ENCODE data around the gene FGF22. TPM values are rescaled to one million over a fixed set of nuclear protein-coding genes. Genes with fewer than 3 reads are reported as not detected.
"Not testable (repeated sequence)": the region's sequence is repeated elsewhere in the genome, so short reads cannot be mapped to it uniquely, and the experiment has no call there.

FGF22 gene
- total RNA-seq, 2 experiments from 2014 or later, result not detected

- Mint-ChIP-seq H3K4me1 (no peaks in the 10 kb centered on the region), H3K4me3 (no peak overlapping the region), H3K27me3 (no peaks in the 10 kb centered on the region), H3K27ac (no peak overlapping the region), H3K36me3 (no peaks in the 10 kb centered on the region), H3K9me3 (ENCODE audit: low read depth) (no peaks in the 10 kb centered on the region)
- CTCF ChIA-PET, result no interaction called here
- ATAC-seq, result no peak
- DNase-seq, result no peak
These were observed 37.9 kb upstream of the FGF22 start for GRCh38 chr19:601790-602189.

- Mint-ChIP-seq H3K9me3 (ENCODE audit: low read depth) (no peaks in the 10 kb centered on the region), H3K27me3 (no peaks in the 10 kb centered on the region), H3K4me3 (no peak overlapping the region), H3K36me3 (no peaks in the 10 kb centered on the region), H3K4me1 (no peaks in the 10 kb centered on the region), H3K27ac (no peak overlapping the region)
- no peak for DNase-seq
- CTCF ChIA-PET, result no interaction called here
- ATAC-seq, result no peak
These were observed 37.0 kb upstream of the FGF22 start for GRCh38 chr19:602391-603301.

GRCh38 chr19:603302-603639 is 36.4 kb upstream of the FGF22 start:
- H3K36me3 Mint-ChIP-seq; H3K9me3 Mint-ChIP-seq (ENCODE audit: low read depth); ATAC-seq; H3K27me3 Mint-ChIP-seq; DNase-seq; H3K4me3 Mint-ChIP-seq; H3K27ac Mint-ChIP-seq; CTCF ChIA-PET; H3K4me1 Mint-ChIP-seq: not testable (repeated sequence)

DNA sequence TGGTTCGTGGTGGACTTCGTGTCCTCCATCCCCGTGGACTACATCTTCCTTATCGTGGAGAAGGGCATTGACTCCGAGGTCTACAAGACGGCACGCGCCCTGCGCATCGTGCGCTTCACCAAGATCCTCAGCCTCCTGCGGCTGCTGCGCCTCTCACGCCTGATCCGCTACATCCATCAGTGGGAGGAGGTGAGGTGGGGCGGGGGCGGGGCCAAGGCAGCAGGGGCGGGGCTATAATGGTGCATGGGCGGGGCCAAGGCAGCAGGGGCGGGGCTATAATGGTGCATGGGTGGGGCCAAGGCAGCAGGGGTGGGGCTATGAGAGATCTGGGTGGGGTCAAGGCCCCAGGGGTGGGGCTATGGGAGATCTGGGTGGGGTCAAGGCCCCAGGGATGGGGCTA is 35.9 kb upstream of the FGF22 start:
- ATAC-seq, result peak; percentile 21
- H3K27ac Mint-ChIP-seq; H3K9me3 Mint-ChIP-seq (ENCODE audit: low read depth); DNase-seq; H3K4me3 Mint-ChIP-seq; H3K4me1 Mint-ChIP-seq; H3K27me3 Mint-ChIP-seq; CTCF ChIA-PET; H3K36me3 Mint-ChIP-seq: not testable (repeated sequence)

DNA sequence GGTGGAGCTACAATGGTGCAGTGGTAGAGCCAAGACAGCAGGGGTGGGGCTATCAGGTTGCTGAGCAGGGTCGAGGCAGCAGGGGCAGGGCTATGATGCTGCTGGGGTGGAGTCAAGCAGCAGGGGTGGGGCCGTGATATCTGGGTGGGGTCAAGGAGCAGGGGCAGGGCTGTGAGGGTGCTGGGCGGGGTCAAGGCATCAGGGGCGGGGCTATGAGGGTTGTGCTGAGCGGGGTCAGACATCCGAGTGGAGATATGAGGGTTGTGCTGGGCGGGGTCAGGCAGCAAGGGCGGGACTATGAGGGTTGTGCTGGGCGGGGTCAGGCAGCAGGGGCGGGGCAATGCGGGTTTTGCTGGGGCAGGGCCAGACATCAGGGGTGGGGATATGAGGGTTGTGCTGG is 35.3 kb upstream of the FGF22 start:
- CTCF ChIA-PET, result interaction anchor here (1.0 kb wide), 1 partner anchor 93 kb away, joined by 3 read pairs; no protein-coding TSS in a partner anchor
- no peaks in the 10 kb centered on the region for H3K9me3 Mint-ChIP-seq (ENCODE audit: low read depth)
- DNase-seq (peak; percentile 77), ATAC-seq (peak; percentile 80)
- no peaks in the 10 kb centered on the region for H3K27me3 Mint-ChIP-seq
- H3K36me3 Mint-ChIP-seq, result no peaks in the 10 kb centered on the region
- H3K27ac Mint-ChIP-seq, result peak overlapping the region; percentile 36
- H3K4me3 Mint-ChIP-seq, result no peak overlapping the region
- H3K4me1 Mint-ChIP-seq, result no peaks in the 10 kb centered on the region

DNA sequence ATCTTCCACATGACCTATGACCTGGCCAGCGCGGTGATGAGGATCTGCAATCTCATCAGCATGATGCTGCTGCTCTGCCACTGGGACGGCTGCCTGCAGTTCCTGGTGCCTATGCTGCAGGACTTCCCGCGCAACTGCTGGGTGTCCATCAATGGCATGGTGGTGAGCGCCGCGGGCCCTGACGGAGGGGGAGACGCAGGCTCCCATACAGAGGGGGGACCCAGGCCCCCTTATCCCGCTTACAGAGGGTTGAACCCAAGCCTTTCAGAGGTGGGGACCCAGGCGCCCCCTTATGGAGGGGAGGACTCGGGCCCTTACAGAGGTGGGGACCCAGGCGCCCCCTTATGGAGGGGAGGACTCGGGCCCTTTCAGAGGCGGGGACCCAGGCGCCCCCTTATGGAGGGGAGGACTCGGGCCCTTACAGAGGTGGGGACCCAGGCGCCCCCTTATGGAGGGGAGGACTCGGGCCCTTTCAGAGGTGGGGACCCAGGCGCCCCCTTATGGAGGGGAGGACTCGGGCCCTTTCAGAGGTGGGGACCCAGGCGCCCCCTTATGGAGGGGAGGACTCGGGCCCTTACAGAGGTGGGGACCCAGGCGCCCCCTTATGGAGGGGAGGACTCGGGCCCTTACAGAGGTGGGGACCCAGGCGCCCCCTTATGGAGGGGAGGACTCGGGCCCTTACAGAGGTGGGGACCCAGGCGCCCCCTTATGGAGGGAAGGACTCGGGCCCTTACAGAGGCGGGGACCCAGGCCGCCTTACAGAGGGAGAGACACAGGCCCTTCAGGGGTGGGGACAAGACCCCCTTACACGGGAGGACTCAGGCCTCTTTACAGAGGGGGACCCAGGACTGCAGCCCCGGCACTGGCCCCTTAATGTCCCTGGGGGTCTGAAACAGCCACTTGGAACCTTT is 34.4 kb upstream of the FGF22 start:
- DNase-seq (peak; percentile 73), ATAC-seq (peak; percentile 47)
- H3K27ac Mint-ChIP-seq, result peak overlapping the region; percentile 75
- not testable (repeated sequence) for H3K9me3 Mint-ChIP-seq (ENCODE audit: low read depth); H3K4me1 Mint-ChIP-seq; H3K36me3 Mint-ChIP-seq; H3K27me3 Mint-ChIP-seq
- H3K4me3 Mint-ChIP-seq, result peak overlapping the region; percentile 62
- CTCF ChIA-PET, result interaction anchor here (1.0 to 1.9 kb wide), 3 partner anchors 76 to 94 kb away, joined by 3 to 5 read pairs (median 4); no protein-coding TSS in a partner anchor

DNA sequence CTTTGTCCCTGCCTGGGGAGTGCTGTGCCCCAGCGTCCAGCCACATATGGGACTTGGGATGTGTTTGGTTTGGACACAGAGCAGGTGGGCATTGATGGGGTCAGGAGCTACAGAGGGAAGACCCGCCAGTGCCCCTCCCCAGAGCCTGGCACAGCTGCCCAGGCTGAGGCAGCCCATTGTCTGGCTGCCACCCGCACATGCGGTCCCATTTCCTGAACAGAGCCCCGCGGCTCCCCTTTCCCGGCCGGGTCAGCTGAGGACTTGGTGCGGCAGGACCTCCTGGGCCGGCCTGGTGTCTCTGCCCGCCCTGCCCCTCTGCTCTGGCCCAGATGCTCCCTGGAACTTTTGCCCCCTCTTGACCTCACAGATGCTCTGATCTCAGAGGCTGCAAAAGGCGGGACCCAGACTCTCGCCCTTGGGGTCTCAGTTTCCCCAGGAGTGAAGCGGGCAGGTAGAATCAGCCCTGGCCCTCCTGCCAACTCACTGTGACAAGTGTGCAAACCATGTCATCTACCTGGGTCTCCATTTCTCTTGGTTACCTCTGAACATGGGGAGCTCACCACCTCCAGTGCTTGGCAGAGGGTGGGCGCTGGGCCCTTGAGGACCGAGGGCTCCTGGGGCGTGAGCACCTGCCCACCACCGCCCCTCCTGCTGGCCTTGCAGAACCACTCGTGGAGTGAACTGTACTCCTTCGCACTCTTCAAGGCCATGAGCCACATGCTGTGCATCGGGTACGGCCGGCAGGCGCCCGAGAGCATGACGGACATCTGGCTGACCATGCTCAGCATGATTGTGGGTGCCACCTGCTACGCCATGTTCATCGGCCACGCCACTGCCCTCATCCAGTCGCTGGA is 32.2 kb upstream of the FGF22 start:
- no peaks in the 10 kb centered on the region for H3K27me3 Mint-ChIP-seq
- ATAC-seq, result no peak
- no peak for DNase-seq
- CTCF ChIA-PET, result interaction anchor here (1.9 kb wide), 1 partner anchor 97 kb away, joined by 5 read pairs; no protein-coding TSS in a partner anchor
- no peak overlapping the region for H3K4me3 Mint-ChIP-seq
- H3K36me3 Mint-ChIP-seq, result peaks cover 1% of the 10 kb centered on the region
- H3K9me3 Mint-ChIP-seq (ENCODE audit: low read depth), result no peaks in the 10 kb centered on the region
- H3K4me1 Mint-ChIP-seq, result peaks cover 16% of the 10 kb centered on the region
- H3K27ac Mint-ChIP-seq, result no peak overlapping the region

DNA sequence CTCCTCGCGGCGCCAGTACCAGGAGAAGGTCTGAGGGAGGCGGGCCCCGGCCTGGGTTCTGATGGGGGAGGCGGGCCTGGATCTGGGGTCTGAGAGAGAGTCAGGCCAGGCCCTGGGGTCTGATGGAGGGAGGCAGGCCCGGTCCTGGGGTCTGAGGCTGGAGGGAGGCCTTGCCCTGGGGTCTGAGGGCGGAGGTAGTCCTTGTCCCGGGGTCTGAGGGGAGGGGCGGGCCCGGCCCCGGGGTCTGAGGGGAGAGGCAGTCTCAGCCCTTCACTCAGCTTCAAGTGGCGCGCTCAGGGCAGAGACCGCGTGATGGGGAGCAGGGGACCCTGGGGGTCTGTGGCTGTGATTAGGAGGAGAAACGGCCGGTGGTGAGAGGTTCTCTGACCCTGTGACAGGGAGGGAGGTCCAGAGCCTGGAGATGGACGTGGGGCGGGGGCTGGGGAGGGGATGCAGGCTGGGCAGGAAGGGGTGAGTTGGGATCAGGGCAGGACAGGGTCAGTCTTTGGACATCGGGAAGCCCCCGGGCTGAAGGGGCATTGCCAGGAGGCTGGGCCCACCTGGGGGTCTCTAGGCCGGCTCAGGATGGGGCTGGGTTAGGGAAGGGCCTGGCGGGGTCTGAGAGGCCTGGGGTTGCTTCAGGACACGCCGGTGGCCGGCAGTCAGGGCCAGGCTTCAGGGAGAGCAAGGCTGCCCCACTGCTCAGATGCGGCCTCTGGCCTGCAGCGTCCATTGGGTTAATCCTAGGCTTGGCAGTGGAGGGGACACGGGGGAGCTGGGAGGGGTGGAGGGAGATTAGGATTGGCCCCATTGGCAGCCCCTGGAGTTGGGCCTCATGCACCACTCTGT is 31.3 kb upstream of the FGF22 start:
- H3K27ac Mint-ChIP-seq, result peak overlapping the region; percentile 75
- CTCF ChIA-PET, result no interaction called here

GRCh38 chr19:609004-609346 is 30.7 kb upstream of the FGF22 start:
- DNase-seq (no peak), ATAC-seq (no peak)
- no peaks in the 10 kb centered on the region for H3K9me3 Mint-ChIP-seq (ENCODE audit: low read depth)
- H3K36me3 Mint-ChIP-seq, result peaks cover 1% of the 10 kb centered on the region
- H3K27ac Mint-ChIP-seq, result no peak overlapping the region
- no peak overlapping the region for H3K4me3 Mint-ChIP-seq
- CTCF ChIA-PET, result no interaction called here
- H3K27me3 Mint-ChIP-seq, result no peaks in the 10 kb centered on the region
- H3K4me1 Mint-ChIP-seq, result peaks cover 16% of the 10 kb centered on the region

More for the DNA sequence above, 31.3 kb upstream of the FGF22 start:
- no peak for ATAC-seq
- no peaks in the 10 kb centered on the region for H3K9me3 Mint-ChIP-seq (ENCODE audit: low read depth)
- H3K27me3 Mint-ChIP-seq, result no peaks in the 10 kb centered on the region
- no peak overlapping the region for H3K4me3 Mint-ChIP-seq
- H3K4me1 Mint-ChIP-seq, result peaks cover 16% of the 10 kb centered on the region
- peak; percentile 53 for DNase-seq
- peaks cover 1% of the 10 kb centered on the region for H3K36me3 Mint-ChIP-seq

DNA sequence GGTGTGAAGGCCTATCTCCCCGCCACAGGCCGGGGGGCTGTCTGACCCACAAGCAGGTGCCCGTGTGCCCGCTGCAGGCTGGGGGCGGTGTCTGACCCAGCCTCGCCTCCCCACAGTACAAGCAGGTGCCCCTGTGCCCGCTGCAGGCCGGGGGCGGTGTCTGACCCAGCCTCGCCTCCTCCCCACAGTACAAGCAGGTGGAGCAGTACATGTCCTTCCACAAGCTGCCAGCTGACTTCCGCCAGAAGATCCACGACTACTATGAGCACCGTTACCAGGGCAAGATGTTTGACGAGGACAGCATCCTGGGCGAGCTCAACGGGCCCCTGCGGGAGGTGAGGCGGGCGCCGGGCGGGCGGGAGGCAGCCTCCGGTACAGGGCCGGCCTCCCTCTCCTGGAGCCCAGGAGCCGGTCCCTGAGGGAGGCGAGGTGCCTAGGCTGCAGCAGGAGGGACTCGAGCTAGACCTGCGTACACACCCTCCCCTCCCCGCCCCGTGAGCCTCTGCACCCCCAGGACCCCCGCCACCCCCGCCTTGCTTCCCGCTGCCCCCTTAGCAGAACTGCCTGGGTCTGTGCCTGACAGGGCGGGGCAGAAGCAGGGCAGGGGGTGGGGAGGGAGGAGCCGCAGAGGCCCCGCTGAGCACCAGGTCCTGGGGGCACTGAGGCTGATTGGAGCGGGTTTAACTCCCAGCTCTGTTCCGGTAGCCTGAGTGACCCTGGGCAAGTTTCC is 29.4 kb upstream of the FGF22 start:
- CTCF ChIA-PET, result interaction anchor here (0.8 kb wide), 1 partner anchor 46 kb away, joined by 3 read pairs; no protein-coding TSS in a partner anchor
- H3K27me3 Mint-ChIP-seq, result no peaks in the 10 kb centered on the region
- peak; percentile 69 for DNase-seq
- peaks cover 3% of the 10 kb centered on the region for H3K36me3 Mint-ChIP-seq
- H3K9me3 Mint-ChIP-seq (ENCODE audit: low read depth), result no peaks in the 10 kb centered on the region
- H3K4me1 Mint-ChIP-seq, result peaks cover 16% of the 10 kb centered on the region
- peak; percentile 60 for ATAC-seq
- peak overlapping the region; percentile 91 for H3K27ac Mint-ChIP-seq
- H3K4me3 Mint-ChIP-seq, result peak overlapping the region; percentile 76

DNA sequence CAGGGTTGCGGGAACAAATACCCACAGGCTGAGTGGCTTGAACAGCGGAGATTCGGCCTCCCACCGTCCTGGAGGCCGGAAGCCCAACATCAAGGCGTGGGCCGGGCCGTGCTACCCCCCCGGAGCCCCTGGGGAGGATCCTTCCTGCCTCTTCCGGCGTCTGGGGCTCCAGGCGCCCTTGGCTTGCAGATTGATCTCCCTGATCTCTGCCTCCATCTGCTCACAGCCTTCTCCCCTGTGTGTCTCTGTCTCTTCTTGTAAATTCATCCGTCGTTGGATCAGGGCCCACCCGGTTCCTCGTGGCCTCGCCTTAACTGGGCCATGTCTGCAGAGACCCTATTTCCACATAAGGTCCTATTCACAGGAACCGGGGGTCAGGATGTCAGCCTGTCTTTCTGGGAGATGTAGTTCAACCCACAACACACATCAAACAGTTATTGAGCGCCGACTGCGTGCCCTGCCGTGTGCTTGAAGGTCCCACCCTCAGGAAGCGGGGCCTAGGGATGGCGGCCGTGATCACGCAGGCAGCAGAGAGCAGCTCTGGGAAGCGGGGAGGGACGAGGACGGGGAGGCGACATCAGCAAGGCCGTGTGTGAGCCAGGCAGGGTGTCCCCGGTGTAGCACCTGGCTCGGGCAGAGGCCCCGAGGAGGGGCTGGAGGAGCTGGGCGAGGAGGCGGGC is 28.7 kb upstream of the FGF22 start:
- peaks cover 20% of the 10 kb centered on the region for H3K4me1 Mint-ChIP-seq
- ATAC-seq (peak; percentile 74), DNase-seq (peak; percentile 81)
- CTCF ChIA-PET, result interaction anchor here (1.8 kb wide), 1 partner anchor 123 kb away, joined by 5 read pairs; no protein-coding TSS in a partner anchor
- peak overlapping the region; percentile 76 for H3K4me3 Mint-ChIP-seq
- H3K9me3 Mint-ChIP-seq (ENCODE audit: low read depth), result no peaks in the 10 kb centered on the region
- peaks cover 2% of the 10 kb centered on the region for H3K27me3 Mint-ChIP-seq
- peak overlapping the region; percentile 91 for H3K27ac Mint-ChIP-seq
- peaks cover 6% of the 10 kb centered on the region for H3K36me3 Mint-ChIP-seq
